GM12878 (cell line): ENCODE measurements around the gene METRN. TPM values are rescaled to one million over a fixed set of nuclear protein-coding genes. Genes with fewer than 3 reads are reported as not detected.

ENCODE experiments used
- ASH2L ChIP-seq: fragments of 300-600, 200-600 bp; sonication (generic); IDR thresholded peaks from 2 replicates; pipeline ENCODE4 v1.6.1; 2017; ENCODE audit warnings: low read depth, mild to moderate bottlenecking, borderline replicate concordance
- BRCA1 ChIP-seq: IDR thresholded peaks from 2 replicates; pipeline ENCODE4 v1.6.1; 2011; ENCODE audit warnings: low read depth, low read length, improper control_type of control experiment
- EGR1 ChIP-seq, 2 experiments: IDR thresholded peaks; 1 replicate in 1 of 2; 2 replicates in 1 of 2; pipeline ENCODE4 v1.6.1; 2011 to 2012; ENCODE audit warnings: low read depth in 2 of 2, low read length in 2 of 2, borderline replicate concordance in 1 of 2, mild to moderate bottlenecking in 1 of 2, moderate library complexity in 1 of 2
- ESRRA ChIP-seq: IDR thresholded peaks from 2 replicates; pipeline ENCODE4 v1.6.1; 2012; ENCODE audit warnings: mild to moderate bottlenecking, low read length, improper control_type of control experiment
- IKZF2 ChIP-seq, 2 experiments: fragments of 450-650 bp; IDR thresholded peaks; 2 replicates each; pipeline ENCODE4 v1.6.1; 2017; ENCODE audit warnings: mild to moderate bottlenecking in 2 of 2, moderate library complexity in 2 of 2
- LARP7 ChIP-seq: fragments of 450-650 bp; IDR thresholded peaks from 2 replicates; pipeline ENCODE4 v1.6.1; 2017; ENCODE audit warnings: mild to moderate bottlenecking
- NFYB ChIP-seq: IDR thresholded peaks from 2 replicates; pipeline ENCODE4 v1.6.1; 2011; ENCODE audit warnings: low read depth, mild to moderate bottlenecking, low read length, improper control_type of control experiment, moderate library complexity; ENCODE audit not compliant: insufficient read depth
- POU2F2 ChIP-seq: IDR thresholded peaks from 3 replicates; pipeline ENCODE4 v1.6.1; 2011; ENCODE audit warnings: low read depth, mild to moderate bottlenecking, low read length, borderline replicate concordance
- SIN3A ChIP-seq: IDR thresholded peaks from 2 replicates; pipeline ENCODE4 v1.6.1; 2012; ENCODE audit warnings: low read depth, low read length, improper control_type of control experiment
- SREBF2 ChIP-seq: IDR thresholded peaks from 2 replicates; pipeline ENCODE4 v1.6.1; 2012; ENCODE audit warnings: mild to moderate bottlenecking, low read length
- SRF ChIP-seq, 2 experiments: IDR thresholded peaks; 2 replicates each; pipeline ENCODE4 v1.6.1; 2011; ENCODE audit warnings: low read depth in 2 of 2, low read length in 2 of 2, mild to moderate bottlenecking in 1 of 2, moderate library complexity in 1 of 2
- SUPT20H ChIP-seq: IDR thresholded peaks from 2 replicates; pipeline ENCODE4 v1.6.1; 2011; ENCODE audit warnings: low read depth, mild to moderate bottlenecking, low read length, moderate library complexity, borderline replicate concordance; ENCODE audit not compliant: control insufficient read depth
- ZZZ3 ChIP-seq: IDR thresholded peaks from 2 replicates; pipeline ENCODE4 v1.6.1; 2011; ENCODE audit warnings: low read depth; ENCODE audit not compliant: control insufficient read depth, insufficient read length
- polyA plus RNA-seq, 11 experiments: library from polyadenylated mRNA; depleted of rRNA in 4 of 11; unstranded in 6 of 11; stranded (reverse) in 5 of 11; fragments of >200 nt; fragmentation: Nextera tagmentation in 4 of 11; fragmentation: Illumina TruSeq in 1 of 11; extraction: Ambion mirVana in 4 of 11; extraction: Trizol in 1 of 11; gene quantifications; 1 replicate in 1 of 11; 2 replicates in 10 of 11; pipeline versions ENCODE4 v1.2.1 to v1.2.3, GENCODE V29; 2011 to 2016; ENCODE audit warnings: inconsistent platforms in 2 of 11, missing spikeins in 2 of 11, low read depth in 1 of 11
- total RNA-seq, 4 experiments: library from RNA; depleted of rRNA in 3 of 4; stranded (reverse); fragments of >200 nt in 3 of 4; fragmentation: Illumina TruSeq in 1 of 4; extraction: Trizol in 1 of 4; gene quantifications; 2 replicates each; pipeline versions ENCODE4 v1.2.1 to v1.2.3, GENCODE V29; 2013 to 2021
- TF ChIP-seq, protein P1 (sequence below): IDR thresholded peaks from 2 replicates; pipeline ENCODE4 v1.6.1; 2011; ENCODE audit warnings: borderline replicate concordance, low read depth, mild to moderate bottlenecking, moderate library complexity, low read length; ENCODE audit not compliant: insufficient read depth, poor library complexity, severe bottlenecking
- TF ChIP-seq, protein P2 (sequence below): IDR thresholded peaks from 2 replicates; pipeline ENCODE4 v1.6.1; 2012; ENCODE audit warnings: low read depth, low read length, improper control_type of control experiment
- TF ChIP-seq, protein P3 (sequence below): IDR thresholded peaks from 2 replicates; pipeline ENCODE4 v1.6.1; 2011; ENCODE audit warnings: low read depth, mild to moderate bottlenecking, low read length, moderate library complexity, borderline replicate concordance; ENCODE audit errors: extremely low read depth
- TF ChIP-seq, protein P4 (sequence below): fragments of 450-650 bp; IDR thresholded peaks from 2 replicates; pipeline ENCODE4 v1.6.1; 2017; ENCODE audit warnings: antibody characterized with exemption, mild to moderate bottlenecking, moderate library complexity
- TF ChIP-seq, protein P5 (sequence below): IDR thresholded peaks from 2 replicates; pipeline ENCODE4 v1.6.1; 2012; ENCODE audit warnings: low read length, inconsistent platforms
- TF ChIP-seq, protein P6 (sequence below): fragments of 450-650 bp; IDR thresholded peaks from 2 replicates; pipeline ENCODE4 v1.6.1; 2017; ENCODE audit warnings: borderline replicate concordance
- TF ChIP-seq, protein P7 (sequence below): IDR thresholded peaks from 2 replicates; pipeline ENCODE4 v1.6.1; 2012; ENCODE audit warnings: low read depth, low read length, improper control_type of control experiment

Gene METRN
- total and polyA plus RNA-seq, 10 of the 15 experiments (the other 5 are each of a cell fraction or from before 2014, with no cell fraction given), result 0.11 to 12.8 (median 1.1) TPM; not detected in 1

DNA sequence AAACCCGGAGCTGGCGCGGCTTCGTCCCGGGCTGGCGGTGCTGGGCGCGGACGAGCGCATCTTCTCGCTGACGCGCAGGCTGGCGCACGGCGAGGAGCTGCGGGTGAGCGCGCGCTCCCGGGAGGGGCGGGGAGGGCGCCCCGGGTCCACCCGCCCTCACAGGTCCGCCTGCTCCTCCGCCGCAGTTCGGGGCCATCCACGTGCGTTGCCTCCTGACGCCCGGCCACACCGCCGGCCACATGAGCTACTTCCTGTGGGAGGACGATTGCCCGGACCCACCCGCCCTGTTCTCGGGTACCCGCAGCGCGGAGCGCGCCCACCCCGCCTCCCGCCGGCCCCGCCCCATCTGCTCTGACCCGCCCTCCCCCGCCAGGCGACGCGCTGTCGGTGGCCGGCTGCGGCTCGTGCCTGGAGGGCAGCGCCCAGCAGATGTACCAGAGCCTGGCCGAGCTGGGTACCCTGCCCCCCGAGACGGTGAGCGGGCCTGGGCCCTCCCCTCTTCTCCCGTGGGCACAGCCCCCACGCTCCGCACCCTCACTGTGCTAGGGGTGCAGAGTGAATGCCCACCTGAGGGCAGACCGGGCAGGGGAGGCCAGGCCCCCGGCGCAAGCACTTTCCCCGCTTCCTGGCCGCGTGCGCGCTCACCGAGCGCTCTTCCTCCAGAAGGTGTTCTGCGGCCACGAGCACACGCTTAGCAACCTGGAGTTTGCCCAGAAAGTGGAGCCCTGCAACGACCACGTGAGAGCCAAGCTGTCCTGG lies 13.4 kb downstream of the METRN start (continued):
- TF ChIP-seq, protein P1, sequence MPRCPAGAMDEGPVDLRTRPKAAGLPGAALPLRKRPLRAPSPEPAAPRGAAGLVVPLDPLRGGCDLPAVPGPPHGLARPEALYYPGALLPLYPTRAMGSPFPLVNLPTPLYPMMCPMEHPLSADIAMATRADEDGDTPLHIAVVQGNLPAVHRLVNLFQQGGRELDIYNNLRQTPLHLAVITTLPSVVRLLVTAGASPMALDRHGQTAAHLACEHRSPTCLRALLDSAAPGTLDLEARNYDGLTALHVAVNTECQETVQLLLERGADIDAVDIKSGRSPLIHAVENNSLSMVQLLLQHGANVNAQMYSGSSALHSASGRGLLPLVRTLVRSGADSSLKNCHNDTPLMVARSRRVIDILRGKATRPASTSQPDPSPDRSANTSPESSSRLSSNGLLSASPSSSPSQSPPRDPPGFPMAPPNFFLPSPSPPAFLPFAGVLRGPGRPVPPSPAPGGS, result no peak
- no peak; the same call in 2 of the 3 replicates for TF ChIP-seq POU2F2
- TF ChIP-seq, protein P2, sequence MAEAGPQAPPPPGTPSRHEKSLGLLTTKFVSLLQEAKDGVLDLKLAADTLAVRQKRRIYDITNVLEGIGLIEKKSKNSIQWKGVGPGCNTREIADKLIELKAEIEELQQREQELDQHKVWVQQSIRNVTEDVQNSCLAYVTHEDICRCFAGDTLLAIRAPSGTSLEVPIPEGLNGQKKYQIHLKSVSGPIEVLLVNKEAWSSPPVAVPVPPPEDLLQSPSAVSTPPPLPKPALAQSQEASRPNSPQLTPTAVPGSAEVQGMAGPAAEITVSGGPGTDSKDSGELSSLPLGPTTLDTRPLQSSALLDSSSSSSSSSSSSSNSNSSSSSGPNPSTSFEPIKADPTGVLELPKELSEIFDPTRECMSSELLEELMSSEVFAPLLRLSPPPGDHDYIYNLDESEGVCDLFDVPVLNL, result no peak
- TF ChIP-seq LARP7, result no peak
- TF ChIP-seq SRF (IDR thresholded peaks at IDR 0.05; ENCODE audit: low read depth in 2 of 2, low read length in 2 of 2), result no peak
- TF ChIP-seq ASH2L, result no peak
- no peak for TF ChIP-seq ZZZ3
- no peak for TF ChIP-seq EGR1 (IDR thresholded peaks at IDR 0.05; ENCODE audit: borderline replicate concordance in 1 of 2, low read depth in 2 of 2, low read length in 2 of 2)
- TF ChIP-seq, protein P3, sequence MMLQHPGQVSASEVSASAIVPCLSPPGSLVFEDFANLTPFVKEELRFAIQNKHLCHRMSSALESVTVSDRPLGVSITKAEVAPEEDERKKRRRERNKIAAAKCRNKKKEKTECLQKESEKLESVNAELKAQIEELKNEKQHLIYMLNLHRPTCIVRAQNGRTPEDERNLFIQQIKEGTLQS, result no peak
- TF ChIP-seq BRCA1, result no peak
- TF ChIP-seq, protein P4, sequence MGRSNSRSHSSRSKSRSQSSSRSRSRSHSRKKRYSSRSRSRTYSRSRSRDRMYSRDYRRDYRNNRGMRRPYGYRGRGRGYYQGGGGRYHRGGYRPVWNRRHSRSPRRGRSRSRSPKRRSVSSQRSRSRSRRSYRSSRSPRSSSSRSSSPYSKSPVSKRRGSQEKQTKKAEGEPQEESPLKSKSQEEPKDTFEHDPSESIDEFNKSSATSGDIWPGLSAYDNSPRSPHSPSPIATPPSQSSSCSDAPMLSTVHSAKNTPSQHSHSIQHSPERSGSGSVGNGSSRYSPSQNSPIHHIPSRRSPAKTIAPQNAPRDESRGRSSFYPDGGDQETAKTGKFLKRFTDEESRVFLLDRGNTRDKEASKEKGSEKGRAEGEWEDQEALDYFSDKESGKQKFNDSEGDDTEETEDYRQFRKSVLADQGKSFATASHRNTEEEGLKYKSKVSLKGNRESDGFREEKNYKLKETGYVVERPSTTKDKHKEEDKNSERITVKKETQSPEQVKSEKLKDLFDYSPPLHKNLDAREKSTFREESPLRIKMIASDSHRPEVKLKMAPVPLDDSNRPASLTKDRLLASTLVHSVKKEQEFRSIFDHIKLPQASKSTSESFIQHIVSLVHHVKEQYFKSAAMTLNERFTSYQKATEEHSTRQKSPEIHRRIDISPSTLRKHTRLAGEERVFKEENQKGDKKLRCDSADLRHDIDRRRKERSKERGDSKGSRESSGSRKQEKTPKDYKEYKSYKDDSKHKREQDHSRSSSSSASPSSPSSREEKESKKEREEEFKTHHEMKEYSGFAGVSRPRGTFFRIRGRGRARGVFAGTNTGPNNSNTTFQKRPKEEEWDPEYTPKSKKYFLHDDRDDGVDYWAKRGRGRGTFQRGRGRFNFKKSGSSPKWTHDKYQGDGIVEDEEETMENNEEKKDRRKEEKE, result no peak
- no peak for TF ChIP-seq NFYB
- 0 out of 2 replicates have a peak, but pooled peaks have one; percentile 45 for TF ChIP-seq SIN3A
- TF ChIP-seq, protein P5, sequence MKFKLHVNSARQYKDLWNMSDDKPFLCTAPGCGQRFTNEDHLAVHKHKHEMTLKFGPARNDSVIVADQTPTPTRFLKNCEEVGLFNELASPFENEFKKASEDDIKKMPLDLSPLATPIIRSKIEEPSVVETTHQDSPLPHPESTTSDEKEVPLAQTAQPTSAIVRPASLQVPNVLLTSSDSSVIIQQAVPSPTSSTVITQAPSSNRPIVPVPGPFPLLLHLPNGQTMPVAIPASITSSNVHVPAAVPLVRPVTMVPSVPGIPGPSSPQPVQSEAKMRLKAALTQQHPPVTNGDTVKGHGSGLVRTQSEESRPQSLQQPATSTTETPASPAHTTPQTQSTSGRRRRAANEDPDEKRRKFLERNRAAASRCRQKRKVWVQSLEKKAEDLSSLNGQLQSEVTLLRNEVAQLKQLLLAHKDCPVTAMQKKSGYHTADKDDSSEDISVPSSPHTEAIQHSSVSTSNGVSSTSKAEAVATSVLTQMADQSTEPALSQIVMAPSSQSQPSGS, result no peak
- TF ChIP-seq SREBF2, result no peak
- TF ChIP-seq ESRRA, result no peak
- TF ChIP-seq, protein P6, sequence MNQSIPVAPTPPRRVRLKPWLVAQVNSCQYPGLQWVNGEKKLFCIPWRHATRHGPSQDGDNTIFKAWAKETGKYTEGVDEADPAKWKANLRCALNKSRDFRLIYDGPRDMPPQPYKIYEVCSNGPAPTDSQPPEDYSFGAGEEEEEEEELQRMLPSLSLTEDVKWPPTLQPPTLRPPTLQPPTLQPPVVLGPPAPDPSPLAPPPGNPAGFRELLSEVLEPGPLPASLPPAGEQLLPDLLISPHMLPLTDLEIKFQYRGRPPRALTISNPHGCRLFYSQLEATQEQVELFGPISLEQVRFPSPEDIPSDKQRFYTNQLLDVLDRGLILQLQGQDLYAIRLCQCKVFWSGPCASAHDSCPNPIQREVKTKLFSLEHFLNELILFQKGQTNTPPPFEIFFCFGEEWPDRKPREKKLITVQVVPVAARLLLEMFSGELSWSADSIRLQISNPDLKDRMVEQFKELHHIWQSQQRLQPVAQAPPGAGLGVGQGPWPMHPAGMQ, result no peak
- 0 out of 4 replicates have a peak, but pooled peaks of 1 of the 2 experiments have one; percentile 7 for TF ChIP-seq IKZF2 (IDR thresholded peaks at IDR 0.05)
- TF ChIP-seq, protein P7, sequence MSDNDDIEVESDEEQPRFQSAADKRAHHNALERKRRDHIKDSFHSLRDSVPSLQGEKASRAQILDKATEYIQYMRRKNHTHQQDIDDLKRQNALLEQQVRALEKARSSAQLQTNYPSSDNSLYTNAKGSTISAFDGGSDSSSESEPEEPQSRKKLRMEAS, result peak; percentile 78; the same call in 1 of the 2 replicates
- no peak for TF ChIP-seq SUPT20H
